NCI-H2029 treated with DMSO at 0.1 percent for 48 hours (cell line): ENCODE results near the gene TSG101.

Experiments used
- DNase-seq: peaks from one replicate; lab custom pipeline; 2025; lab: John Stamatoyannopoulos, UW

Gene TSG101

DNA sequence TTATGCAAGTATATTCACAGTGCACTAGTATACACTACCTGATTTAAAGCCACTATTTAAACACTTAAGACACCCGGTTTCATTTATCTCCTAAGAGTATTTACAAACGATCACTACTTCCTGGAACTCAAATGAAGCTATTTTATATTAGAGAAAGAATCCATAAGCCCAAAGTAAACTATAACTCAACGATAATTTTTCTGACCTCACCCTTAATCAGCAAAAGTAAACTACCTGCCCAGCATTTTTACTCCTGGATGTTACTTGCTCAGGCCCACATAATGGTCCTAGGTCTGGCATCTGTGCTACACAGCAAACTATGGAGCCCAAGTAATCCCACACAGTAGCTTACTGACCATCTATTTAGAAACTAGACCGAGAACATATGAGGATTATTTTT lies 33.4 kb downstream of the TSG101 start:
- peak; percentile 69 for DNase-seq

GRCh38 chr11:18492888-18493287 lies 33.9 kb downstream of the TSG101 start:
- DNase-seq, result peak; percentile 69

DNA sequence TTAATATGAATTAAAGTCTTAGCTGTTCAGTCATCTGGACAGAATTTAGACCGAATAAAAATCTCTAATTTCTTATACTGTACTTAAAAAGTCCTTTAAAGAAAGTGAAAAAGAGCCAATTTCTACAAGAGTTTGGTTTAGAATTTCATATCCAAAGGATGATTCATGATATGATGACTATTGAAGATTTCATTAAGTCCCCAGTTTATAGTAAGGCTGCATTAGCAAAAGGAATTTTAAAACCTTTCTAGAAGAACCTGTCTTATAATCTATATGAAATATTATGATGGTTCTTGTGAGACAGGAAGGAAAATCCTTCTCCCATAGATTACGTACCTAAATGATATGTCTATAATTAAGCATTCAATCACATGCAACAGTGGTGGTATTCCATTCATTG lies 34.8 kb downstream of the TSG101 start:
- no peak for DNase-seq

- no peak for DNase-seq
Measured at GRCh38 chr11:18490736-18491485, 35.8 kb downstream of the TSG101 start.

- no peak for DNase-seq
Measured at GRCh38 chr11:18490319-18490718, 36.4 kb downstream of the TSG101 start.

DNA sequence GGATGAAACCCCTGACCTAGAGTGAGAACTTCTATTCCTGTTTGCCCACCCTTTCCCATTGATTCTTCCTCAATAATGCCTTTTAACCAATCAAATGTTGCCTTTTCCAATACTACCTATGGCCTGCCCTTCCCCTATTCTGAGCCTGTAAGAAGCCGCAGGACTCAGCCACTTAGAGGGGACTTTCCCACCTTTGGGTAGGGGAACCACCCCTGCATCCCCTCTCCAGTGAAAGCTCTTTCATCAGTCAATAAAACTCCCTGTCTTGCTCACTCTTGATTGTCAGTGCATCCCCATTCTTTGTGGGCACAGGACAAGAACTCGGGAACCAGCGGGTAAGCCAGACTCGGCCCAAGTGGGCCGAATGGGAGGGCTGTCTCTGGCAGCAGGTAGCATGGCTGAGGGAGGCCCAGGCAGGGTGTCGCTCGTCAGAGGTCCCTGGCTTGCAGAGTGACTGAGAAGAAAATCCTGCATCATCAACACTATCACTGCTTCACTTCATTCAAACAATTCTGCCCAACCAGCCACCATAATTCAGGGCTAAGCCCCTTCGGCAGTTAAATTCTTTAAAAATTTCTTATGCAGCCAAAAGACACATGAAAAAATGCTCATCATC lies 40.7 kb downstream of the TSG101 start:
- no peak for DNase-seq

- no peak for DNase-seq
Measured at GRCh38 chr11:18479063-18479462, 47.7 kb downstream of the TSG101 start.

DNA sequence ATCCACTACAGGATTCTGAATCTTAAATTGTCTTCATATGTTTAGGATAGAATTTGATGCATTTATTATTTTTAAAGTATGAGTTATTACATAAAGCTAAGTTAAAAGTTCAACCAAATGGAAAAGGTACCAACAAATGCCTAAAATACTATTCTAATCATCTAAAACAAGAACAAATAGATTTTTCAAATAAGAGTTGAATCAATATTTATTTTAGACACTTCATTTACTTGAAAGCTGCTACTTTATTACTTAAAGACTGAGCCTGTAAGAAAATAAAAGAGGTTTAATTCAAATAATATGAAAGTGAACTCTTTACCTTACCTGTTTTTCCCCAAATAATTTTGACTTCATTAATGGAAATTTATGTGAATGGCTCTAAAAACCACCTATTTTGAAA lies 54.2 kb downstream of the TSG101 start:
- no peak for DNase-seq

GRCh38 chr11:18471995-18472394 lies 54.7 kb downstream of the TSG101 start:
- DNase-seq, result no peak

DNA sequence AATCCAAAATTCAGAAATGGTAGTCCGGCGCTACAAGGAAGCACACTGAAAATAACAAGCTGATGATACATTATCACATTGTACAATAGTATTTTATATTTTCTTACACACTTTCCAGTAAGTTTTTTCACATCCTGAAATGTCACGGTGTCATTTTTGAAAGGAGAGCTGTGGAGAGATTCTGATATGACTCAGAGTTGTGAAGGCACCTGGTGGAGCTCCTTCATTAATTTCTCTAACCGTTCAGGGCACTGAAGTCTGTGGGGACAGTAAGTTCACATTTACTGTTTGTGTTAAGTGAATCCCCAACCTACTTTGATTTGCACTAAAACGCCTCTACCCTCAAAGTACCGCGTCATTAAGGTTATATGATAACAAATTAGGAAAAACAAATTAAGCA lies 57.8 kb downstream of the TSG101 start:
- no peak for DNase-seq

GRCh38 chr11:18468059-18468458 lies 58.7 kb downstream of the TSG101 start:
- DNase-seq, result no peak

DNA sequence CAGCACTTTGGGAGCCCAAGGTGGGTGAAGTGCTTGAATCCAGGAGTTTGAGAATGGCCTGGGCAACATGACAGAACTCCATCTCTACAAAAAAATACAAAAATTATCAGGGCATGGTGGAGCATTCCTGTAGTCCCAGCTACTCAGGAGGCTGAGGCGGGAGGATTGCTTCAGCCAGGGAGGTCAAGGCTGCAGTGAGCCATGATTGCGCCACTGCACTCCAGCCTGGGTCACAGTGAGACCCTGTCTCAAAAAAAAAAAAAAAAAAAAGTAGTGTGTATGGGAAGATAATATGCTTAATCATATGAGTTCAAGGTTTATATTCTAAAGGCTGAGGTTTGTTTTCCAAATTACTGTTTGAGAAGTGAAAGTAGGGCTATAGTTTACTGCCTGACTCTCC lies 60.3 kb downstream of the TSG101 start:
- no peak for DNase-seq

GRCh38 chr11:18463439-18463838 lies 63.3 kb downstream of the TSG101 start:
- no peak for DNase-seq

GRCh38 chr11:18461909-18462308 lies 64.8 kb downstream of the TSG101 start:
- no peak for DNase-seq

DNA sequence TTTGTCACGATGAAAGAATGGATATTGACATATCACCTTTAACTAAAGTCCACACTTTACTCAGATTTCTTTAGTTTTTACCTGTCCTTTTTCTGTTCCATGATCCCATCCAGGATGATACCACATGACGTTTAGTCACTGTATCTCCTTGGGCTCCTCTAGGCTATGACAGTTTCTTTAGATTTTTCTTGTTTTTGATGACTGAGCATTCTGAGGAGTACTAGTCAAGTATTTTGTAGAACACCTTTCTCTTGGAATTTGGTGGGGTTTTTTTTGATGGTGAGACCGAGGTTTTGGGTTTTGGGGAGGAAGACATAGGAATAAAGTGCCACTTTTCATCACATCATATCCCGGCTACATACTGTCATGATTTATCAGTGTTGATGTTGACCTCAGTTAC lies 67.1 kb downstream of the TSG101 start:
- DNase-seq, result no peak

GRCh38 chr11:18457450-18457849 lies 69.3 kb downstream of the TSG101 start:
- no peak for DNase-seq

- no peak for DNase-seq
Measured at GRCh38 chr11:18455686-18456372, 70.9 kb downstream of the TSG101 start, which contains the start of gene LDHAL6A. Gene LDHAL6A, plus strand, starts transcription at chr11:18455856. Its CDS starts 825 bp downstream, at chr11:18456681.

DNA sequence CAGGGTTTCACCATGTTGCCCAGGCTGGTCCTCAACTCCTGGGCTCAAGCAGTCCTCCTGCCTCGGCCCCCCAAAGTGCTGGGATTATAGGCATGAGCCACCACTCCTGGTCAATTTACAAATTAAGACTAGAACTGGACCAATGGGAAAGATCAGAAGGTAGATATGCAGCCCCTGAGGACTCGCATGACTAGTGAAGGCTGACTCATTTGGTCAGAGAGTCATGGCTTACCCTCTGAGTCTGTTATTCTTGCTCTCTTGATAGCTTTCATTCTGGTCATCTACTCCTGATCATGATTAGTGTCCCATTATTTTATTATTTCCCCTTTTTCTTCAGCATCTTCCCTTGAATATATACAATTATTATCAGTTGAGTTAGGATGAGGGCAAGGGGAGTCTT lies 73.8 kb downstream of the TSG101 start:
- DNase-seq, result no peak

GRCh38 chr11:18449251-18449650 lies 77.5 kb downstream of the TSG101 start:
- DNase-seq, result no peak

DNA sequence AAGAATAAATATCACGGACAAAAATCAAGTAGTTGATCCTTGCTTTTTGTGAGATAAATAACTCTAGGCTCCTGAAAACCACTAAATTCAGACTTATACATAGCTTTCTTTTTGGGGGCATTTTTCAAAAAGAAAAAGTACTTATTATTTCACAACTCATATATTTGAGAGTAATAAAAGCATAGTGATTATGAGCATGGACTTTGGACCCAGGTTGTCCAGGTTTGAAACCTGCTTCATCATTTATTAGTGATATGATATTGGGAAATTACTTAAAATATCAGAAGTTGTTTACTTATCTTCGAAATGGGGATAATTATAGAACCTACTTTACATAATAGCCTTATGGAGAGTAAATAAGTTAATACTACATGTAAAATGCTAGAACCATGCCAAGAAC lies 88.1 kb downstream of the TSG101 start:
- no peak for DNase-seq
